Measurements from ENCODE around the gene GSTM4. TPM values are rescaled to one million over a fixed set of nuclear protein-coding genes. Genes with fewer than 3 reads are reported as not detected.

GSTM4 gene
- total RNA-seq, 1 experiment from 2014 or later, result 18.8 TPM

DNA sequence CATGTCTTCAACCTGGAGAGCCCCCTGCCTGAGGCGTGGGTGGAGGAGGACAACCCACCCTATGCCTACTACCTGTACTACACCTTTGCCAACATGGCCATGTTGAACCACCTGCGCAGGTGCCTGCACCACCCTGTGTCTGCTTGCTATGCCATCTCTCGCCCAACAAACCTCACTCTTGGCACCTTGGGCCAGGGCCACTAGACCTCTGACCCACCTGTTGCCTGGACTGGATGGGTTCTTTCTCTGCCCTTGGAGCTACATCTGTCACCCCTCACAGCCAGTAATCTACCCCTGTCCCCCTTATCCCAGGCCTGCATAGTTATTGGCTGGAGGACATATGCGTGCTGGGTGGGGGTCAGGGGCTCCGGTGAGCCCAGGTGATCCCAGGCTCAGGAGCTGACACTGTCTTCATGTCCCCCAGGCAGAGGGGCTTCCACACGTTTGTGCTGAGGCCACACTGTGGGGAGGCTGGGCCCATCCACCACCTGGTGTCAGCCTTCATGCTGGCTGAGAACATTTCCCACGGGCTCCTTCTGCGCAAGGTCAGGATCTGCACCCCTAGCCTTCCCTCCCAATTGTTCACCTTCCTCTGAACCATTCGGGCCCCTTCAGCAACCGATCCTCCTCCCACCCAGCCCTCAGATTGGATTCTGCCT lies 26.4 kb upstream of the GSTM4 start:
- Histone ChIP-seq H3K36me3 (peaks cover 52% of the 10 kb centered on the region), H3K9me3 (replicated peaks) (no peaks in the 10 kb centered on the region), H3K27me3 (replicated peaks) (no peaks in the 10 kb centered on the region), H3K27ac (no peak overlapping the region), H3K4me1 (replicated peaks) (no peaks in the 10 kb centered on the region), H3K4me3 (no peak overlapping the region)
- no peak for DNase-seq (ENCODE audit: low read depth in 1 of 2, low spot score in 2 of 2)

DNA sequence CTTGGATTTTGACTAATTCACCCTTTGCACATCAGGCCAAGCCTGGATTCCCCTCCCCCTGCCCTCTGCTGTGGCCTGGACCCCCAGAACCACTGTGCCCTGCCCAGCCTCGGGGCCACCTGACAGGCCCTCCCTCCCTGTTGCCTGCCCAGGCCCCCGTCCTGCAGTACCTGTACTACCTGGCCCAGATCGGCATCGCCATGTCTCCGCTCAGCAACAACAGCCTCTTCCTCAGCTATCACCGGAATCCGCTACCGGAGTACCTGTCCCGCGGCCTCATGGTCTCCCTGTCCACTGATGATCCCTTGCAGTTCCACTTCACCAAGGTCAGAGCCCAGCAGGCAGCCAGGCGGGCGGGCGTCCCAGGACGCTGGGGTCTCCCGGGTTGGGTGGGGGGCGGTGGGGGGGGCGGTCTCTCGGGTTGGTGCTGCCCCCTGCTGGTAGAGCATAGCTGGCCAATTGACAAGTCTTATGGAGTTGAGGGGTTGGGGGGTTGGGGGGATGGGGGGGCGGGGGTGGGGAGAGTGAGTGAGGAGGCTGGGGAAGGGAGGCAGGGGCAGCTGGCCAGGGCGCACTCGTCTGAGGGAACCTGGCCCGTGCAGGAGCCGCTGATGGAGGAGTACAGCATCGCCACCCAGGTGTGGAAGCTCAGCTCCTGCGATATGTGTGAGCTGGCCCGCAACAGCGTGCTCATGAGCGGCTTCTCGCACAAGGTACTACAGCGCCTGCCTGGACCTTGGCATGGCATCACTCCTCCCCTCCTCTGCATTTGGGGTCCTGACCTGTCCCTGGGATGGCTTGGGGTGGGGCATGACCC lies 25.6 kb upstream of the GSTM4 start:
- Histone ChIP-seq H3K36me3 (peaks cover 52% of the 10 kb centered on the region), H3K27me3 (replicated peaks) (no peaks in the 10 kb centered on the region), H3K4me3 (no peak overlapping the region), H3K4me1 (replicated peaks) (no peaks in the 10 kb centered on the region), H3K27ac (no peak overlapping the region), H3K9me3 (replicated peaks) (no peaks in the 10 kb centered on the region)
- peak in 1 of 2 experiments; percentile 28 for DNase-seq (ENCODE audit: low read depth in 1 of 2, low spot score in 2 of 2)

DNA sequence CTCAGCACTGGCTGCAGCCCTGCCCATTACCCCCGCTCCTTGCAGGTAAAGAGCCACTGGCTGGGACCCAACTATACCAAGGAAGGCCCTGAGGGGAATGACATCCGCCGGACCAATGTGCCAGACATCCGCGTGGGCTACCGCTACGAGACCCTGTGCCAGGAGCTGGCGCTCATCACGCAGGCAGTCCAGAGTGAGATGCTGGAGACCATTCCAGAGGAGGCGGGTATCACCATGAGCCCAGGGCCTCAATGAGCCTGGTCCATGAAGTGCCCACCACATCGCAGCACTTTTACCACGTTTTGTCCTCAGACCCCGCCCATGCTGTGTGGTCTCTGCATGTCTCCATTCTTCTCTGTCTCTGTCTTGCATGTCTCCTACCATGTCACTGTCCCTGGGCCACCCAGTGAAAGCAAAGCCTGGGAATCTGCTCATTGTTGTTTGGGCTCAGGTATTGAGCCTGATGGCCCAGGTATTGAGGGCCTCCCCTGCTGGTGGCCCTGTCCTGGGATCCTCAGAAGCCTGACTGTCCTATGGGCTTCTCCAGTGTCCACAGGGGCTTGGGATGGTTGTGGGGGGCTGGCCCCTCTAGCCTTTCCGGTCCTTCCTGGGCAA lies 24.9 kb upstream of the GSTM4 start:
- no peak overlapping the region for H3K4me3 ChIP-seq
- DNase-seq (ENCODE audit: low read depth in 1 of 2, low spot score in 2 of 2), result no peak
- H3K36me3 ChIP-seq, result peaks cover 52% of the 10 kb centered on the region
- H3K27me3 ChIP-seq (replicated peaks), result no peaks in the 10 kb centered on the region
- H3K4me1 ChIP-seq (replicated peaks), result peaks cover under 1% of the 10 kb centered on the region
- H3K9me3 ChIP-seq (replicated peaks), result no peaks in the 10 kb centered on the region
- H3K27ac ChIP-seq, result no peak overlapping the region

DNA sequence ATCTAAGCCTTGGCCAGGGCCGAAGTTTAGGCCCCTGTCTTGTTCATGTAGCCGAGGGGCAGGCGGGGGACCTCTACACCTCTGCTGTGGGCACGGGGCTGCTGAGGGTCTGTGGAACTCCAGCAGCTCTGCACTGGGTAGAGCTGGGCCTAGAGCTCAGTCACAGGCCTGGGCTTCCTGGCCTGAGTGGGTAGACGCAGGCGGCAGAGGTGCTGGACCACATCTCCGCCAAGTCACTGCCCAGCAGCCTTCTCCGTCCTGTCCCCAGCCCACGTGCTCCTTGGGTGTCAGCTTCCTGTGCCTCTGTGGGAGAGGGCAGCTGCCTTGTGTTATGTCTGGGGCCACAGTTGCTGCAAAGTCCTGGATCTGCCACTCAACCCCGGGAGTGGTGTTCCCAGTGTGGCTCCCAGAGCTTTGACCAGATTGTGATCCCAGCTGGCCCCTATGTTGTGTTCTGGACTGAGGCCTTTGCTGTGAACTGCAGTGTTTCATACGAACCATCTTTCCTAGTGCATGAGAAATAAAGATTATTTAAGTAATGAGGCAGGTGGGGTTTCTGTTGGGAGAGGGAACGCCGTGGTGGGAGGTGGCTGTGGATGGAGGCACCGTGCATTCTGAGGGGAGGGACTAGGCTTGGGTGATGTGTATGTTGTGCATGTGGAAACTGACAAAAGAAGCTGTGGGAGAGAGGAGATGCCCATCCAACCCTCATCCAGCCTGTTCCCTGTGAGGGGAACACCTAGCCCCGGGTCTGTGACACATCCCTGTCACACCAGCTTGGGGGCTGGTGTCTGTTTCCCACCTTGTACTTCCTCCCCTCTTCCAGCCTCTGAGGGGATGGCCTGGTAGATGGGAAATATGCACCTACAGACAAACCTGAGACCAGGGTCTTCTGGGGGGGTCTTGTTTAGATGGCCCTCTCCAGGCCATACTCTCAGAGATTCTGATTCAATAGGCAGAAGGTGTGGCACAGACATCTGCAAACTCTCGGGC lies 24.1 kb upstream of the GSTM4 start:
- peak in 1 of 2 experiments; percentile 30 for DNase-seq (ENCODE audit: low read depth in 1 of 2, low spot score in 2 of 2)
- Histone ChIP-seq H3K4me1 (replicated peaks) (peaks cover 7% of the 10 kb centered on the region), H3K27ac (no peak overlapping the region), H3K36me3 (peaks cover 46% of the 10 kb centered on the region), H3K9me3 (replicated peaks) (no peaks in the 10 kb centered on the region), H3K4me3 (no peak overlapping the region), H3K27me3 (replicated peaks) (no peaks in the 10 kb centered on the region)

DNA sequence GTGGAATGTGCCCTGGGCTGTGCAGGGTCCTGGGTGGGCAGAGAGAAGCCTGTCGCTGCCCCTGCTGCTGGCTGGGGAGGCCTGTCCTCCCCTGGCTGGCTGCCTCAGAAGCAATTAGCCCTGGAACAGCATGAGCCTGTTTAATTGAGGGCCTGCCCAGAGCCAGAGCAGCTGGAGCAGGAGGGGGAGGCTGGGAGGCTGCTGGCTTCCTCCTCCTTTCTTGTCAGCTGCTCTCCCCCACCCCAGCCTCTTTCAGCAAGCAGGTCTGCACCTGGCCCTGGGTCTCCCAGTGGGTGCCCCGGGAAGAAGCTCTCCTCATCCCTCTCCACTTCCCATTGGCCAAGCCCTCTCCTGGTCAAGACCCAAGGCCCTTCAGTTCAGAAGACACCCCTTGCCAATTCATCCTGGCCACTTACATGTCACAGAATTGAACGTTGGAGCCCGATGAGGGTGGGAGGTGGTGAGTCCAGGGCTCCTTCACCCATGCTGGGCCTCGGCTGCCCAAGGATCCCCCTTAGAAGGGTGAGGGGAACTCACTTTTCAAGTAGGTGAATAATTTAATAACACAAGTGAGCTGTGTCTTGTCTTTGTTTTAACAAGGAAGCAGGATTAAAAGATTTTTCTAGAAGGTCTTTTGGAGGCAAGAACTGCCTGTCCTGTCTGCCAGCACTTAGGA lies 23.1 kb upstream of the GSTM4 start:
- Histone ChIP-seq H3K9me3 (replicated peaks) (no peaks in the 10 kb centered on the region), H3K36me3 (peaks cover 36% of the 10 kb centered on the region), H3K4me1 (replicated peaks) (peaks cover 7% of the 10 kb centered on the region), H3K27me3 (replicated peaks) (no peaks in the 10 kb centered on the region), H3K4me3 (no peak overlapping the region), H3K27ac (no peak overlapping the region)
- DNase-seq (ENCODE audit: low read depth in 1 of 2, low spot score in 2 of 2), result peak in 1 of 2 experiments; percentile 36

DNA sequence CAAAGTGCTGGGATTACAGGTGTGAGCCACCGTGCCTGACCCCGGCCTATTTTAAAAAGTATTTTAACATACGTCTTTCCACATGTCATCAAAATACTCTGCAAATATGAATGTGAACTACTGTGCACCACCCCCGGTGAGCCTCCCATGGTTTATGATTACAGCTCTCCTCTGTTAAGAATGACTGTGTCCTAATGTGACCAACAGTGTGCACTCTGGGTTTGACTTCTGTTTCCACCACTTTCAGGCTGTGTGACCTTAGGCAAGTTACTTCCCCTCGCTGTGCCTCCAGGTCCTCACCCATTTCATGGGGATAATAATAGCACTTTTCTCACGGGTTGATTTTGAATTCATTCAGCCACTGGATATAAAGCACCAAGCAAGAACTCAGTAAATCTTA lies 21.6 kb upstream of the GSTM4 start:
- Histone ChIP-seq H3K9me3 (replicated peaks) (no peaks in the 10 kb centered on the region), H3K4me1 (replicated peaks) (peaks cover 7% of the 10 kb centered on the region), H3K4me3 (no peak overlapping the region), H3K27me3 (replicated peaks) (no peaks in the 10 kb centered on the region), H3K36me3 (peaks cover 21% of the 10 kb centered on the region), H3K27ac (no peak overlapping the region)
- no peak for DNase-seq (ENCODE audit: low read depth in 1 of 2, low spot score in 2 of 2)

DNA sequence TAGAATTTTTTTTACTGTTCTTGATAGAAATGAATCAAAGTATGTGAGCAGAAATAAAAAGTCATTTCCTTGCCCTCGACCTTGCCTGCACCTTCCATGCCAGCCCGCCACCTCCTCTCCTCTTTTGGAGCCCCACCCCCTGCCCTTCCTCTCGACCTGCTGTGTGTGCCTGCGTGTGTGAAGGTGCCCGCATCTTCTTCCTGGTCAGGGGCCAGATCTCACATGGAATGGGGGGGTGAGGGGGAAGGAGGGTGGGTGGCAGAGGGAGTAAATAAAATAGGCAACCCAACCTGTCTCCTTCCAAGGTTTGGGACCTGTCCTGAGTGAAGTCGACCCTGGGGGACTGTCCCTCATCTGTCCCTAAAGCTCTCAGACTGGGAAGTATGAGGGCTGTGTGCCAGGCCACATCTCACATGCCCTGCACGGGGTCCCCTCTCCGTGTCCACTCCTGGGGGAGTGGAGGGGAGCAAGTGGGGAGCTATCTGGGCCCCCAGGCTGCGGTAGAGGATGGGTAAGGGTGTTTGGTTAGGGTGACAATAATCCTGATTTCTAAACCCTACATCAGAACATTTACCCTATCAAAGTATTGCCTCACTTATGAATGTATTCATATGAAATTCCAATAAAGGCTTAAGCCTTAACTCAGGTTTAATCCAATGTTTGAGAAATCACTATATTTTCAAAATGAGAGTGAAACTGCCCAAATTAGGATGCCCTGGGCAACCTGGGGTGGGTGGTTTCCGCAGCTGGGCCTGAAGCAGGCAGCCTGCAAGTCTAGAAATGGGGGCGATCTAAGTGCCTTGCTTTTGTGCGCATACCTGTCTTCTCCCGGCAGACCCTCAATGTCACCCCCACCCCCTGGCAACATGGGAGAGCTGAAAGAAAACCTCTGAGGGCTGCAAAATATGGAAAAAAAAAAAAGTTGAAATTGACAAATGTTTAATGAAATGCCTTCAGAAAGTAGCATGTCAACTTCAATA lies 20.8 kb upstream of the GSTM4 start:
- Histone ChIP-seq H3K4me3 (no peak overlapping the region), H3K9me3 (replicated peaks) (no peaks in the 10 kb centered on the region), H3K36me3 (peaks cover 13% of the 10 kb centered on the region), H3K27me3 (replicated peaks) (no peaks in the 10 kb centered on the region), H3K27ac (no peak overlapping the region), H3K4me1 (replicated peaks) (peaks cover 9% of the 10 kb centered on the region)
- no peak for DNase-seq (ENCODE audit: low read depth in 1 of 2, low spot score in 2 of 2)

DNA sequence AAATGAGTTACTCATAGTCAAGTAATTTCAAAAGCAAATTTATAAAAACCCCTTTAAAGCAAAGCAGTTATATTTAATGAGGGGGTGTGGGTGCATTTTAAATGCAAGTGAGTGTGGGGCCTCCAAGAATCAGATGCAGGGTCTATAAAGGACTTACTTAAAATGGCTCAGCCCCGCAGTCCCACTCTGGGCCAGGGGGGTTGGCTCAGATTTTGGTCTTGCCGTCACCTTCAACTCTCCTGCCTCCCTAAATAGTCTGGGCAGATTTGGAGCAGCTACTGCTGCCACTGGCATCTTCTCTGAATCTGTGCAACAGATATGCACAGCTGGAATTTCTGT lies 20.1 kb upstream of the GSTM4 start:
- H3K27me3 ChIP-seq (replicated peaks), result no peaks in the 10 kb centered on the region
- DNase-seq (ENCODE audit: low read depth in 1 of 2, low spot score in 2 of 2), result peak in 1 of 2 experiments; percentile 30
- no peak overlapping the region for H3K27ac ChIP-seq
- H3K9me3 ChIP-seq (replicated peaks), result no peaks in the 10 kb centered on the region
- H3K36me3 ChIP-seq, result peaks cover 9% of the 10 kb centered on the region
- H3K4me1 ChIP-seq (replicated peaks), result peaks cover 14% of the 10 kb centered on the region
- no peak overlapping the region for H3K4me3 ChIP-seq

DNA sequence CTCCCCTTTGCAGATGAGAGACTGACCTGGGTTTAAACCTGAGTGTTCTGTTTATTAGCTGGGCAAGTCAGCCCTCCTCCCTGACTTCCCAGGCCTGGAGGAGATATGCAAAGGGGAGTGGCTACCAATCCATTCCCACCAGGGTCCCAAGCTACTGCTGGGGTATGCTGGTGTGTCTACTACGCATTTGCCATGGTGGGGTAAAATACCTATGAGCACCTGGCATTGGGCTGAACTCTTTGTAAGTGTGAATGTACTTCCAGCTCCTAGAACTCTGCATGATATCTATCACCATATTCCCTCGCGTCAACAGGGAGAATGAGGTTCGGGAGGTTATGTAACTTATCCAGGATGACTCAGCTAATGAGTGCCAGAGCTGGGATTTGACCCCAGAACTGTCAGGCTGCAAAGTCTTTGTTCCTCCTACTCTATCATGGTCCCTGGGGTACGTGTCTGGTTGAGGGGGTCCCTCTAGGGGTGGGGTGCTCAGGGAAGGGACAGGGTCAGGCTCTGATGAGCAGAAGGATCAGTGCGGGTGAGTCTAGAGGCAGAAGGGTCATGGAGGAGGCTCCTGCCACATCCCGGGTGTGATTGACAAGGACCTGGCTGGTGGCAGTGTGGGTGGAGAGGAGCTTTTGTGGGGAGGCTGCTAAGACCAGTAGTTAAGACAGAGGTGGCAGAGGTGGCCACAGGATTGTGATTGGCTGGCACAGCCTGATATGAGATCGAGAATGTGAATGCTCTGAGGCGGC lies 19.5 kb upstream of the GSTM4 start:
- Histone ChIP-seq H3K4me3 (no peak overlapping the region), H3K36me3 (peaks cover 3% of the 10 kb centered on the region), H3K4me1 (replicated peaks) (peaks cover 14% of the 10 kb centered on the region), H3K27ac (no peak overlapping the region), H3K9me3 (replicated peaks) (no peaks in the 10 kb centered on the region), H3K27me3 (replicated peaks) (no peaks in the 10 kb centered on the region)
- peak; percentile 27 to 36 for DNase-seq (ENCODE audit: low read depth in 1 of 2, low spot score in 2 of 2)

DNA sequence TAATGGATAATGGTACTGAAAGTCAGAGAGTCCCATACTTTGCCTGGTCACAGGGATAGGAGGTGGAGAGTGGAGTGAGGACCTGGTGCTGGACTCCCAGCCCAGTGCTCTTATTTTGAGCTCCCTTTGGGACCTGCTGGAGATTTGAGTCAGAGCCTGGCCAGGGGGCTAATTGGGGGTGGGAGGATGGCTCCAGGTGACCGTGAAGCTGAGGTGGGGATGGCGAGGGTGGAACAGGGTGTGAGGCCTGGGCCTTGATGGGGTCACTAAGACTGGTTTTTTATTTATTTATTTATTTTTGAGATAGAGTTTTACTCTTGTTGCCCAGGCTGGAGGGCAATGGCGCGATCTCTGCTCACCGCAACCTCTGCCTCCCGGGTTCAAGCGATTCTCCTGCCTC lies 18.5 kb upstream of the GSTM4 start:
- no peak for DNase-seq (ENCODE audit: low read depth in 1 of 2, low spot score in 2 of 2)
- Histone ChIP-seq H3K27ac (no peak overlapping the region), H3K9me3 (replicated peaks) (no peaks in the 10 kb centered on the region), H3K27me3 (replicated peaks) (no peaks in the 10 kb centered on the region), H3K4me3 (no peak overlapping the region), H3K36me3 (no peaks in the 10 kb centered on the region; the same call in 1 of the 2 replicates), H3K4me1 (replicated peaks) (peaks cover 14% of the 10 kb centered on the region)

DNA sequence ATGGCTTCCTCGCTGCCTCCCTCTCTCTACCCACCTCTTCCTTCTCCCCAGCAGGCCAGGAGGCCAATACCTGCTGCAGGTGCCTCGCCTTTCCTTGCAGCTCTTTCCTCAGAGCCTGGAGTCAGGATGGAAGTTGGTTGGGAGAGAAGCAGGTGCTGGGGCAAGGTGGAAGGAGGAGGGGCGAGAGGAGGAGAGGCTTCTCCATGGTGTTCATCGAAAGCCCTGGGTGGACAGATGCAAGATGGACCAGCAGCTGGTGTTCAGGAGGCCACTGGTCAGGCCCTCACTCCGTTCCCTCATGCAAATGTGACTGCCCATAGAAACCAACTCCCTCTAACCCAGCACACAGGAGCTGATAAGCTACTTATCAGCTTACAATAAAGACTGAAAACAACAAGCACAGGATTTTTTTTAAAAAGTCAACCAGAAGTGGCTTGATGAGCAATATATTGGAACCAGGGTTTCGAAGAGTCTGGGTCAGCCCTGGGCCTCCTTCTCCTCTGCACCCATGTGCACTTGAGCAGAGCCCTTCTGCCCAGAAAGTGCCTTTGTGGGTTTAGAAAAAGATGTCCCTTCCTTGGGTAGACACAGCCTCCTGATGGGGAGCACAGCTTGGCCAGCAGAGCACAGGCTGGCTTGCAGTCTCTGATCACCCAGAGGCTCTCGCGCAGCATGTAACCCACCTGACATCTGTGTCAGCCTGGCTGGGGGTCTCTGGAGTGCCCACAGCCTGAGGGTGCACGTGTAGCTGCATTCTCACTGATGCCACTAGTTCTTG lies 16.6 kb upstream of the GSTM4 start:
- no peaks in the 10 kb centered on the region for H3K9me3 ChIP-seq (replicated peaks)
- H3K4me1 ChIP-seq (replicated peaks), result peaks cover 22% of the 10 kb centered on the region
- H3K4me3 ChIP-seq, result no peak overlapping the region
- DNase-seq (ENCODE audit: low read depth in 1 of 2, low spot score in 2 of 2), result no peak
- no peaks in the 10 kb centered on the region for H3K27me3 ChIP-seq (replicated peaks)
- no peak overlapping the region for H3K27ac ChIP-seq
- H3K36me3 ChIP-seq, result no peaks in the 10 kb centered on the region
